NCI-H2196 treated with DMSO at 0.1 percent for 48 hours (cell line): ENCODE results near the gene UBE2H.

Experiments
- DNase-seq: peaks from one replicate; lab custom pipeline; 2025; ENCODE audit not compliant: unreplicated experiment; lab: John Stamatoyannopoulos, UW

The UBE2H gene

DNA sequence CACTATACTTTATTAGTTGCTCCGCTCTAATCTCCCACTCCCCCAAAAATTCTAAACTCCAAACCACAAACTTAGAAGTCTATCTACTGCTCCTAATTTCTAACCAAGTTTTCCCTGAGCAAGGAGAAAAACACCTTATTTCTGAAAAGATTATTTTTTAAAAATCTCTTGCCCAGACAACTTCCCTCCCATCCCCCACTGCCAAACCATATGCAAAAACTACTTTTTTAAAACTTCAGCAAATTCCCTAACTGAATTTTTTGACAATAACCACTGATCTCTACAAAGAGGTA is 1.9 kb downstream of the UBE2H start:
- no peak for DNase-seq

GRCh38 chr7:129950191-129950932 is 2.4 kb downstream of the UBE2H start:
- DNase-seq: no peak

GRCh38 chr7:129949292-129950133 is 3.2 kb downstream of the UBE2H start:
- peak; percentile 16 for DNase-seq

GRCh38 chr7:129948877-129949291 is 3.9 kb downstream of the UBE2H start:
- DNase-seq: peak; percentile 93

DNA sequence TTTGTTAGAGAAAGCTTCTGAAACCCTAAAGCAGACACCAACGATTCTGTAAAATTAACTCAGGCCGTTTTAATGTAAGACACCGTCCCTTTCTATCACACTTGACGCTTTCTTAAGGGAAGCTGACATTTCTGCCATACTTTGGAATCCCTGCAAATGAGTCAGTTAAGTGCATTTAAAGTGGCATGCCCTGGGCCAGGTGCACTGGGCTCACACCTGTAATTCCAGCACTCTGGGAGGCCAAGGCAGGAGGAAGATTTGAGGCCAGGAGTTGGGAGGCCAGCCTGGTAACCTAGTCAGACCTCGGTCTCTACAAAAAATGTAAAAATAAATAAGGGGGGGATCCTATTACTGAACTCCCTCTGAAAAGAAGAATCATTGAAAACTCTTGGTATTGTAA is 4.4 kb downstream of the UBE2H start:
- DNase-seq: no peak

- no peak for DNase-seq
Observed at GRCh38 chr7:129947701-129948100, 5.1 kb downstream of the UBE2H start.

DNA sequence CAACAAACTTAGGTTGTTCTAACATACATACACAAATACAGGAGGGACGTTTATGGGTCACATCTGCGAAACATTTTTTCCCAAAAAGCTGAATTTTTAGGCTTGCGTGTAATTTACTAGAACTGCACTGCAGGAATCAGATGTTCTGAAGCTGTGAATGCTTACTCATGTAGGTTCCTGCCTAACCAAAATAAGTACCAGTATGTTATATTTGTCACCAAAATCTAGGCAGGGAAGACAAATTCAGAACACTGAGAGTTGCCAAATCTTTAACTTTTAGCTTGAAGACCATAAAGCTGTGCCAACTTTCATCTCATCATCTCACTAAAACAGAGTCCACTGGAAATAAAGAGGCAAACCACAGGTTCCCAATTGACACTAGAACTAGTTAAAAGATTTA is 5.7 kb downstream of the UBE2H start:
- DNase-seq: no peak

DNA sequence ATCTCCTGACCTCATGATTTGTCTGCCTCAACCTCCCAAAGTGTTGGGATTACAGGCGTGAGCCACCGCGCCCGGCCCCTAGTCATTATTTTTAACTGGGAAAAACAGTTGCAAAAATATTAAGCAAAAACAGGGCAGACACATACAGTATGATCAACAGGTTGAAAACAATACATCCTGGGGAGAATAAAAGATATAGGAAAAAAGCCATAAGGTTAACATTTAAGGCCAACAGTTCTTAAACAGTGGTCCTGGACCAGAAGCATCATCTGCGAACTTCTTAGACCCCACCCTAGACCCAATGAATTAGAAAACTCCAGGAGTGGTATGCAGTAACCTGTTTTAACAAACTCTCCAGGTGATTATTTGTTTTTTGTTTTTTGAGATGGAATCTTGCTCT is 6.5 kb downstream of the UBE2H start:
- DNase-seq: no peak

DNA sequence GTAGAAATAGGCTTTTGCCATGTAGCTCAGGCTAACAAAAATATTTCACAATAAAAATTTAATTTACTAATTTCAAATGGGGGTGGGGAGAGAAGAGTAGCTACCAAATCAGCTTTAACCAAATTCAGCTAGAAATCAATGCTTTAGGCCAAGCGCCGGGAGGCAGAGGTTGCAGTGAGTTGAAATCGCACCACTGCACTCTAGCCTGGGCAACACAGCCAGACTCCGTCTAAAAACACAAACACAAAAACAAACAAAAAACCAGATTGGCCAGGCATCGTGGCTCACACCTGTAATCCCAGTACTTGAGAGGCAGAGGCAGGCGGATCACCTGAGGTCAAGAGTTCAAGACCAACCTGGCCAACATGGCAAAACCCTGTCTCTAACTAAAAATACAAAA is 9.4 kb downstream of the UBE2H start:
- no peak for DNase-seq

DNA sequence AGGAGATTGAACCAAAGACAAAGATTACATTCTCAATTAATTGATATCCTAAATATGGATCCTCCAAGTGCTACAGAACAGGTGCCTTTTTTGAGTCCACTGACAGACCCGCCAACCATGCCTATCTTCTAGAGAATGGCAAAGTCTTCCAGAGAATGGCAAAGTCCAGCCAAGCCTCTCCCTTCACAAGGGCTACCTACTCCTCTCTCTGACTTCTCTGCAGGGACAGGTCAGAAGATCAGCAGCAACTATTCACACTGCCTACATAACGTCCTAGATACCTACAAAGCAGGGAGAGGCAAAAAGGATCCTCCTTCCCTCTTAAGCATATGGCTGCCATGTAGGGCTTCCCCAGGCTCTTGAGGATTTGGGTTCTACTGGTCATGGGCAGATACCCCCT is 12.4 kb downstream of the UBE2H start:
- DNase-seq: no peak

GRCh38 chr7:129939881-129940280 is 12.9 kb downstream of the UBE2H start:
- no peak for DNase-seq

- DNase-seq: no peak
Observed at GRCh38 chr7:129933627-129934026, 19.1 kb downstream of the UBE2H start.

GRCh38 chr7:129926618-129927017 is 26.1 kb downstream of the UBE2H start:
- no peak for DNase-seq

- DNase-seq: no peak
Observed at GRCh38 chr7:129925416-129926002, 27.3 kb downstream of the UBE2H start.

GRCh38 chr7:129924602-129925001 is 28.2 kb downstream of the UBE2H start:
- no peak for DNase-seq

GRCh38 chr7:129923709-129924108 is 29.1 kb downstream of the UBE2H start:
- no peak for DNase-seq

DNA sequence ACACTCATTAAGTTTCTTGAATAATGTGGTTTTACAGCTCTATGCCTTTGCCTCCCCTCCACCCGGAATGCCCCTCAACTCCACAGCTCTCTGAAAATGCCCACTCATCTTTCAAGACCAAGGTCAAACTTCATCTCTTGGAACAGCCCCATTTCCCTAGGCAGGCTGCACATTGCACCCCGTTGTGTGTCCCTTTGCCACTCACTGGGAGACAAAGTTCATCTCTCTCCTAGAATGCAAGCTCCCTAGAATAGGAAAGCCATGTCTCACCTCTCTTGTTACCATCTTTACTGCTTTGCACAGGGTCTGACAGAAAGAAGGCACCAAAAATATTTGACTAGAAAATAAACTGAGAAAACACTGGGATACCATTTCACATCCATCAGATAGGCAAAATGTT is 33.3 kb downstream of the UBE2H start:
- no peak for DNase-seq

DNA sequence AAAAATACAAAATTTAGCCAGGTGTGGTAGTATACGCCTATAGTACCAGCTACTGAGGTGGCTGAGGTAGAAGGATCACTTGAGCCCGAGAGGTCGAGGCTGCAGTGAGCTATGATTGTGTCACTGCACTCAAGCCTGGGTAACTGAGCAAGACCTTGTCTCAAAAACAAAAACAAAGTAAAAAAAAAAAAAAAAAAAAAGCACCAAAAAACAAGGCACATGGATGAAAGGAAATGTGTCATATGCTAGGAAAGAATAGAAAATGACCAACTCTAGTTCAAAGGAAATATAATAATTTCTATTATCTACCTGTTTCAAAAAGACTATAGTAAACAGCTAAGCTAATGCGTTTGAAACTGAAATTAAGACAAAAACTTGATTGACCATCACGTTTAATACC is 33.8 kb downstream of the UBE2H start:
- no peak for DNase-seq

GRCh38 chr7:129917934-129918333 is 34.8 kb downstream of the UBE2H start:
- no peak for DNase-seq

DNA sequence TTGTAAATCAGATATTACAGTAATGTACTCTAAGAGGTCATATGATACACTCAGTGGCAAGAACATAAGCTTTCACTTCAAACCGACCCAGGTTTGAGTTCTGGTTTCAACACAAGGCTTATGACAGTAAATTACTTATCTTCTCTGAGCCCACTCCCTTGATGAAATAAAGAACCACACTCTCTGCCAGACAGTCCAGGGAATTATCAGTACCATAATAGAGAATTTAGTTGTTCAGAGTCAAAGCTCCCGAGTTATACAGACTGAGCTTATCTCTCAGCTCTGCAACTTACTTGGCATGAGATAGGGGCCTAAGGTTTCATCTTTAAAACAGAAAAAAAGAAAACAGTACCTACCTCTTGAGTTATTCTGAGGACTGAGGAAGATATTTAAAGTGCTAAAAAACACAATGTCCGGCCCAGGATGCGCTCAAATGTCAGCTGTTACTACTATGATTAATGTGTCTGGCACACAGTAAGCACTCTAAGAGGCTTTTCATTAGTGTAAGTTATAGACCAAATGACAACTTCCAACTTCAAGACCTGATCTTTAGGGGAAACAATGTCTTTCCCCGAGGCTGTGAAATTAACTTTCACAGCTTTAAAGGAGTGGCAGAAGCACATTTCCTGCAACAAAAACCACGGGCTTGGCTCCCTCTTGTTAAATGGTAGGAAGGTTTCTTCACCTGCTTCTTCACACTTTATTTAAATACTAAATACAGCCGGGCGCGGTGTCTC is 38.1 kb downstream of the UBE2H start:
- DNase-seq: no peak

DNA sequence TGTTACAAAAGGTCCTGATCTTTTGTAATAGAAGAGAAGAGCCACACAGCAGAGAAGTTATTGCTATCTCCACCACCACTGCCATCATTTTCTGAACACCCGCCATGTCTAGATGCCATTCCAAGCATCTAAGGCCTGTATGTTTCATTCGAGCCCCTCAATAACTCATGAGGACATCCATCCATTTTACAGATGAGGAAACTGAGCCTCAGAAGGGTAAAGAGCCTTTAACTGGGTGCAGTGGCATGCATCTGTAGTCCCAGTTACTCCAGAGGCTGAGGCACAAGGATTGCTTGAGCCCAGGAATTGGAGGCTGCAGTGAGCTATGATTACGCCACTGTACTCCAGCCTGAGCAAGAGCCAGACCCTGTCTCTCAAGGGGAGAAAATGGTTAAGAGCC is 39.3 kb downstream of the UBE2H start:
- no peak for DNase-seq

GRCh38 chr7:129911790-129912189 is 41.0 kb downstream of the UBE2H start:
- DNase-seq: no peak
